Fibroblast of skin of left biceps (primary cell): Measurements from ENCODE around the gene LRFN2.

ENCODE experiments used
- DNase-seq, 2 experiments: peaks; one replicate each; pipeline ENCODE4 v3.0.0-alpha.2; 2013; ENCODE audit warnings: low read depth in 2 of 2

LRFN2 gene

DNA sequence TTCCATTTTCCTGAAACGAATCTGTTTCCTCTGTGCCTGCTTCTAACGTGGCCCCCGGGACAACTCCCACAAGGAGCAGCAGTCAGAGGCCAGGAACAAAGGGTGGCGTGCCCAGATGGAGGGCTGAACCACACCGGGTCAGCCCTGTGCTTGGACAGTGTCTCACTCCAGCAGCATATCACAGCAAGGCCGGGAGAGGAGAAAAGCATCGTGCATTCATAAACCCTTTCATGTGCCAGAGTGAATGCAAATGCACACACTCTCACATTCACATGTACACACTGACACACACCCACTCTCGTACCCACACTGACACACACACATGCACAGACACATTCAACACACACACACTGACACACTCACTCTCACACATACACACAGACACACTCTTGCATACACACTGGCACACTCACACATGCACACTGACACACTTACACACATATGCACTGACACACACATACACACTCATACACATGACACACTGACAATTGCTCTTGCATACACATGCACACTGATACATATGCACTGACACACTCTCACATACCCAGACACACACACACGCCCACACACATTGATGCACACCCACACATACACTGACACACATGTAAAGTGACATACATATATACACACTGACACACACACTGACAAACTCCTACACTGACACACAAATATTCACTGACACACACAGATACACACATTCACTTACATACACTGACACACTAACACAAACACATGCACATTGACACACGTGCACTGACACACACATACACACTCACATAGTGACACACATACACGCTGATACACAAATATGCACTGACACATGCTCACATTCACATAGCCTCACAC, 237.0 kb downstream of the LRFN2 start:
- DNase-seq: no peak

GRCh38 chr6:40349123-40349900, 237.9 kb downstream of the LRFN2 start:
- no peak for DNase-seq

DNA sequence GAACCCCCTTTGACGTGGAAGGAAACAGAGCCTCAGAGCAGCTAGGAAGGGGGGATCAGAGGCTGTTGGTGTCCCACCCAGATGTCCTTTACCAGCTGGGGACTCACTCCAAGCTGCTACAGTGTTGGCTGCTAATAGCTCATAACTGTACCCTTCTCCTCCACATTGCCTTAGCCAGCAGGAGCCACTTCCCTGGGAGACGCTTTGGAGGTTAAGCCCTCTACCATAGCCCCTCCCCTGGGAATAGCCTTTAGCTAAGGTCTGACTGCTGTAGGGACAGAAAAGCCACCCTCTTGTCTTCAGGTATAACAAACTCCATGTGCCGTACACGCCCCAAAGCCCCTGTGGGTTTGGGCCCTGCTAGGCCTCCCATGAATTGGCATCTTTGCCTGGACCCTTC, 238.6 kb downstream of the LRFN2 start:
- DNase-seq: no peak

DNA sequence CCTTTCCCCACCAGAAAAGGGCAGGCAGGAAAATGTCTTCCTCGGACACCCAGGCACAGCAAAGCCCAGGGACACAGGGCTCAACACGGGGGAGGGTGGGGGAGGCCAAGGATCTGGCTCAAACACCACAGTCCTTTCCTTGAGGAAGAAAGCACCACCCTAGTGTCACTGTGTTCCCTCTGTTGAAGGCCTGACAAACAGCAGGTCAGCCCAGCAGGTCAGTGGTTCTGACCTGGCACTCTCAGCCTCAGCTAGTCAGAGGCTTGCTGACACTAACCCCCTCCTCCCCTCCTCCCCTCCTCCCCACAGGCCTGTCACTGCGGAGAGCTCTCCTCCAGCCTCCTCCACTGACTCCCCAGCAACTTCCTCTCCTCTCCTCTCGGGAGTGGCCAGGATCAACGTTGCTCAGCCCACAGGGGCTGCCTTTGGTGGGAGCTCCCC, 239.6 kb downstream of the LRFN2 start:
- DNase-seq: no peak

GRCh38 chr6:40346246-40346645, 240.9 kb downstream of the LRFN2 start:
- no peak for DNase-seq

DNA sequence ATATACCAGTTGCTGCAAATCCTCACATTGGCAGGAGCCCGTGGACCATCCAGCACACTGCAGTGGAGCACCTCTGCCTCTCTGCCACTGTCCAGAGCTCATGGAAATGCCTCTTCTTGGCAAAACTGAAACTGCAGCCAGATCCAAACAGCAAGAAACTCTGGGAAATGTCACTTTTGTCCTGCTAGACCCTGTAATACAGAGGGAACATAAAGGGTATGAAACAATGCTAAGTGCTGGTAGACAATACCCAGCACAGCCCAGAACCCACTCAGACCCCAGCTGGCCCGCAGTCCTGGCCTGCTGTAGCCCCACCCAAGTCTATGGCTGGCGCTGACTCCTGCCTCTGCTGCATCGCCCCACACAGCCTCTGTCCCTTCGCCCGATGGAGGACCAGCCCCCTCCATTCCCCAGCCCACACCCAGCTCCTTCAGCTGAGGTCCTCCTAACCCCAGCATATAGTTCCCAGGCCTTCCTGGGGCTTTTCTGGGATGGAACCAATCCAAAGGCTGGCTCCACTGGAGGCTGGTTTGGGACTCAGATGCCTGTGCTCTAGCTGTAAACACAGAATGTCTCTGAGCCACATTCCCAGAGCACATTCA, 242.5 kb downstream of the LRFN2 start:
- no peak for DNase-seq

GRCh38 chr6:40343877-40344565, 243.1 kb downstream of the LRFN2 start:
- DNase-seq: no peak

GRCh38 chr6:40343318-40343876, 243.8 kb downstream of the LRFN2 start:
- DNase-seq: no peak

DNA sequence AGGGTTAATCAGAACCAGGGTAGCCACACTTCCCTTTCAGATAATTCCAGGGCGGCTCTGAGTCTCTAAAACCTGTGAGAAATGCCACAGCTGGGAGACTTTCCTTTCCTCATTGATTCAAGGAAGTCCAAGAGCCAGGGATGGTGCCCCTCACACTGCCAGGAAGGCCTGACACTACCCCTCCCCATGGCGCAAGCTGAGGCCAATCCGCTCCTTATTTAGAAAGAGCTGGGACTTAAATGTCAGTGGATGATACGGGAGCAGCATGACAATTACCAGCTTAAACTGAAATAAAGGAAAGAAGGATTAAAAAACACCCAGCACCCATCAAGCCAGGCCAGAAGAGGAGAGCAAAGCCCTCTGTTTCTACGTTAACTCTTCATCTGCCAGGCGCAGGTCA, 244.4 kb downstream of the LRFN2 start:
- no peak for DNase-seq

DNA sequence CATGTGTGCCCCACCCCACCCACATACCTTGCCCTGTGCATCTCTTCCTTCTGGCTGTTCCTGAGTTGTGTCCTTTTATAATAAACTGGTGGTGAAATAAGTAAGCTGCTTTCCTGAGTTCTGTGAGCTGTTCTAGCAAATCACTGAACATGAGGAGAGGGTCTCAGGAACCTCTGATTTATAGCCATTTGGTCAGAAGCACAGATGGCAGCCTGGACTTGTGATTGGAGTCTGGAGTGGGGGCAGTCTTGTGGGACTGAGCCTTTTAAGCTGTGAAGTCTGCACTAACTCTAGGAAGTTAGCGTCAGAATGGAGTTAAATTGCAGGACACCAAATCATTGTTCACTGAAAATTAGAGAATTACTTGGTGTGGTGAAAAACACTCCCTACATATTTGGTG, 245.4 kb downstream of the LRFN2 start:
- no peak for DNase-seq
